ENCODE measurements around the gene AHDC1.
A peak's percentile ranks its signal among the peaks of the same experiment; 100 is the strongest.
"Not testable (repeated sequence)": the region's sequence is repeated elsewhere in the genome, so short reads cannot be mapped to it uniquely, and the experiment has no call there.

AHDC1 gene

DNA sequence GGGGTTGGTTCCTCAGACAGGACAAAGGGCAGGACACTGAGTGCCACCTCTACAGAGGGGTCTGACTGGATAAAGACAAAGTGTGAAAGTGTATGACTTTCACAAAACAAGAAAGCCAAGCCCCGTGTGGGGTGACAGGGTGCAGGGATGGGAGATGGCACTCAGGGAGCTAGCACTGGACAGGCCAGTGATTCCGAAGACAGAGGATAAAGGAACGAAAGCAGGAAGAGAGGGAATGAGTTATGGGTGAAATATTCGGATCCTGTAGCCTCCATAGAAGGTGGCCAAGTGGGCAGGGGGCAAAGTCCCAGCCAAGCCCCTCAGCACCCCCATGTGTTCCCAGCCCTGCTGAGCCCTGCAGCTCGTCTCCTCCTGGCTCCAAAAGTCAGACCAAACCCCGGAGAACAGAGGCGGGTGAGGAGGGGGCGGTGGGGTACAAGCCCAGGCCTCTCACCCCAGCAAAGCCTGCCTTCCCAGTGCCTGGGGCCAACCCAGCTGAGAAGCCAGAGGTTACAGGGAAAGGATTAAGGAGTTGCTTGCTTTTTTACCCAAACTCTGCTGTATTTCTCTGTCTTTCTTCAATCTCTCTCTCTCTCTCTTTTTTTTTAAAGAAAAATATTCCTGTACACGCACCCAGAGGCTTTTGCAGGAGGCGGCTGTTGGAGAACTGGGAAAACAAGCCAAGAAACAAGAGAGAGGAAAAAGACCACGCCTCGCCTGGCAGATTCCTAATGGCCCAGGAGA, 99.9 kb downstream of the AHDC1 start:
- Histone ChIP-seq H3K9me3 (ENCODE audit: control insufficient read depth, insufficient read depth, low read length) (no peaks in the 10 kb centered on the region), H3K36me3 (ENCODE audit: insufficient read depth, low read length) (no peaks in the 10 kb centered on the region), H3K4me1 (ENCODE audit: insufficient read depth, low read length) (peaks cover 10% of the 10 kb centered on the region), H3K9ac (ENCODE audit: low read depth, low read length) (peak overlapping the region; percentile 16; the same call in 1 of the 2 replicates)

DNA sequence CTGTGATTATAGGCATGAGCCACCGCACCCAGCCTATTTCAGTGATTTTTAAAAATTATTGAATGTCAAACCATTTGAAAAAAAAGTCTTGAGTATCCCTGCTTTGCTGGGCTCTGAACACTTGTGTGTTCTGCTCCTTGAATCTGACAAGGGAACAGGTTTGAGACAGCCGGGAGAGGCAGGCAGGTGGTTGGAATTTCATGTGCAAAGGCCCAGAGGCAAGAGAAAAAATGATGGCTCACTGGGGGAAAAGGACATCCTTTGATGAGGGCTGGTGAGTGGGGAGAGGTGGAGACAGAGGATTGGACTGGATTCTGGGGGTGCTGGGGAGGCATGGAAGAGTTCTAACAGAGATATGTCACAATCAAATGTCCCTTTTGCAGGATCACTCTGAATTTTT, 100.9 kb downstream of the AHDC1 start:
- peaks cover 10% of the 10 kb centered on the region for H3K4me1 ChIP-seq (ENCODE audit: insufficient read depth, low read length)
- H3K9me3 ChIP-seq (ENCODE audit: control insufficient read depth, insufficient read depth, low read length) = no peaks in the 10 kb centered on the region
- H3K36me3 ChIP-seq (ENCODE audit: insufficient read depth, low read length) = no peaks in the 10 kb centered on the region
- no peak overlapping the region for H3K9ac ChIP-seq (ENCODE audit: low read depth, low read length)

DNA sequence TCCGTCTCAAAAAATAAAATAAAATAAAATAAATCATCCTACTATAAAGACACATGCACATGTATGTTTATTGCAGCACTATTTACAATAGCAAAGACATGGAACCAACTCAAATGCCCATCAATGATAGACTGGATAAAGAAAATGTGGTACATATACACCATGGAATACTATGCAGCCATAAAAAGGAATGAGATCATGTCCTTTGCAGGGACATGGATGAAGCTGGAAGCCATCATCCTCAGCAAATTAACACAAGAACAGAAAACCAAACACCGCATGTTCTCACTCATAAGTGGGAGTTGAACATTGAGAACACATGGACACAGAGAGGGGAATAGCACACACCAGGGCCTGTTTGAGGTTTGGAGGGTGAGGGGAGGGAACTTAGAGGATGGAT, 102.8 kb downstream of the AHDC1 start:
- not testable (repeated sequence) for H3K9ac ChIP-seq (ENCODE audit: low read depth, low read length); H3K36me3 ChIP-seq (ENCODE audit: insufficient read depth, low read length); H3K9me3 ChIP-seq (ENCODE audit: control insufficient read depth, insufficient read depth, low read length)
- H3K4me1 ChIP-seq (ENCODE audit: insufficient read depth, low read length) = peaks cover 15% of the 10 kb centered on the region

DNA sequence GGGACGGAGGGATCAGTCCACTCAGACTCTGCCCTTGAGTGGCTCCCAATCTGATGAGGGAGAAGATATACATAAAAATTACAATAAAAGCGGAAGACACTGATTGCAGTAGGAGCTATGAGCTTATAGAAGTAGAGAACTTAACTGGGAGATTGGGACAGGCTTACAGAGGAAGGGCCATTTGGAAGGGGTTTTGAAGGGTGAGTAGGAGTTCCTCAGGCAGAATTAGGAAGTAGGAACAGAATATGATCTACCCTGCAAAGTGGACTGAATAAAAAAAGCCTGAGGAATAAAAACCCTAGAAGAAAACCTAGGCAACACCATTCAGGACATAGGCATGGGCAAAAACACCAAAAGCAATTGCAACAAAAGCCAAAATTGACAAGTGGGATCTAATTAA, 104.8 kb downstream of the AHDC1 start:
- no peaks in the 10 kb centered on the region for H3K36me3 ChIP-seq (ENCODE audit: insufficient read depth, low read length)
- no peaks in the 10 kb centered on the region for H3K9me3 ChIP-seq (ENCODE audit: control insufficient read depth, insufficient read depth, low read length)
- peaks cover 10% of the 10 kb centered on the region for H3K4me1 ChIP-seq (ENCODE audit: insufficient read depth, low read length)
- no peak overlapping the region for H3K9ac ChIP-seq (ENCODE audit: low read depth, low read length)

DNA sequence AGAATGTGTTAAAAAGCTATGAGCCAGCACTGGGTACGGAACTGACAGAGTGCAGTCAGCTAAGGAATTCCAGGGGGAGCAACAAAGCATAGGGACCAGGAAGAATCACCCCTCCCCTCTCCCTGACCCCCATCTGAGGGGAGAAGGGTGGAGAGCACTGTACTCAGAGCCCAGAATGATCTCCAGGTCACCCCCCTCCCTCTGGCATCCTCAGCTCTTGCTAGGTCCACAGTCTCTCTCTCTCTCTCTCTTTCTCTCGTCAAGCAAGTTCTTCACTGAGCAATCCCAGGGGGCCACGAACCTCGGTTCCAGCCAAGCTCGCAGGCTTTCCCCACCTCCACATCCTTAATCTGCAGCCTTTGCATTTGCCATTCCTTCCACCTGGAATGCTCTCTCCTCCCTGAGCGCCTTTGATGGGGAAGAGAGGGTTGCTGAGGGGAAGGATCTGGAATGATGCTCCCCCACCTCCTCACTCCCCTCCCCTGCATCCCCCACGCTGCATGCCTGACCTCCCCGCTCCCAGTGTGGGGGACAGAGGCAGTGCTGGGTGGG, 107.3 kb downstream of the AHDC1 start:
- peak overlapping the region; percentile 20; the same call in 1 of the 2 replicates for H3K9ac ChIP-seq (ENCODE audit: low read depth, low read length)
- no peaks in the 10 kb centered on the region for H3K9me3 ChIP-seq (ENCODE audit: control insufficient read depth, insufficient read depth, low read length)
- peaks cover 11% of the 10 kb centered on the region for H3K4me1 ChIP-seq (ENCODE audit: insufficient read depth, low read length)
- H3K36me3 ChIP-seq (ENCODE audit: insufficient read depth, low read length) = no peaks in the 10 kb centered on the region

DNA sequence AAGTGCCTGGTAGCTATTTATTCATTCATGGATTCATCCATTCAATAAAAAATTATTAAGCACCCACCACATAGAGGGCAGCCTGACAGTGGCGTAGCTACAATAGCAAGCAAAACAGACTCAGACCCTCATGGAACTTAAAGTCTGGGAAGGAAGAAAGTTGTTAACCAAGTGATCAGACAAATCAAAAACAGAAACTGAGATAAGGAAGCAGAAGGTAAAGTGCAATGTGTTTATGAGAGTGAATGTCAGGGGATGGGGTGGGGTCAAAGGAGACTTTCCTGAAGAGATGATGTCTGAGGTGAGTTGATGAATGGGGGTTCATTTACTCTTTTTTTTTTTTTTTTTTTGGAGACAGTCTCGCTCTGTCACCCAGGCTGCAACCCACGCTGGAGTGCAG, 111.1 kb downstream of the AHDC1 start:
- H3K9ac ChIP-seq (ENCODE audit: low read depth, low read length) = no peak overlapping the region
- no peaks in the 10 kb centered on the region for H3K9me3 ChIP-seq (ENCODE audit: control insufficient read depth, insufficient read depth, low read length)
- no peaks in the 10 kb centered on the region for H3K36me3 ChIP-seq (ENCODE audit: insufficient read depth, low read length)
- H3K4me1 ChIP-seq (ENCODE audit: insufficient read depth, low read length) = peaks cover 17% of the 10 kb centered on the region

DNA sequence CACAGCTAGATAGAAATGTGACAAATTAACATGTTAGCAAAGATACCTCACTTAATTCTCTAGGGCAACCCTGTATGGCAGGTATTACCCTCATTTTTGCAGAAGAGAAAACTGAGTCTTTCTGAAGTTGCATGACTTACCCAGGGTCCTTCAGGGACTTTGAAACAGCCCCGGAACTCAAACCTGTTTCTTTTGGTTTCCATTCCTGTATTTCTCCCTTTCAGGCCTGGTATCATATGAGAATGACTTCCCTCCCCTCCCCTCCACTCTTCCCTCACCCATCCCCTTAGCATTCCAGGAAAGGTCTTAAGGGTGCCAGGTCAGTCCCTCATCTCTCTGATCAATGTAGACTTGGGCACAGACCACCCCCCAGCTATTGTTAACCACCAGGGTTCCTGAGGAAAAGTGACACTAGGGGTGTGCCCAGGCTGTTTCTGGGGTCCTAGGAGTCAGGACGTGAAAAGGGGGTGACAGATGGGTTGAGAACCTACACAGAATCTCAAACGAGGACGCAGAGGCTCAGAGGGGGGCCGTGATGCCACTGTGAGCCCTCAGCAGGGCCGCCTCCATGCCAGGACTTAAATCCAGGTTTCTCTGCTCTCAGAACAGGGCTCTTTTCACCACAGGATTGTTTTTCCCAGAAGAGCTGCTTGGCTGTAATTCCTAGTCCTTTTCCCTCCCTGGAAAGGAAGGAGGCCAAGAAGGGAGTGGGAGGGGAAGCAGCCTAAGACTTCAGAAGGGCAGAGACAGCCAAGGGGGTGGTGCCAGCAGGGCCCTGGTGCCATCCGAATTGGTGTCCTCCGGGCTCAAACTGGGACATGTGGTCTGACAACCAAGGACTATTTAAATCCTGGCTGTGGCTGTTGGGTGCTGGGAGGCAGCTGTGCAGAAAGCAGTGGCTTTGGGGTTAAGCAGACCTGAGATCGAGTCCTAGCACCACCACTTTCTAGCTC, 111.9 kb downstream of the AHDC1 start:
- Histone ChIP-seq H3K9ac (ENCODE audit: low read depth, low read length) (no peak overlapping the region), H3K9me3 (ENCODE audit: control insufficient read depth, insufficient read depth, low read length) (no peaks in the 10 kb centered on the region), H3K36me3 (ENCODE audit: insufficient read depth, low read length) (no peaks in the 10 kb centered on the region), H3K4me1 (ENCODE audit: insufficient read depth, low read length) (peaks cover 12% of the 10 kb centered on the region)

DNA sequence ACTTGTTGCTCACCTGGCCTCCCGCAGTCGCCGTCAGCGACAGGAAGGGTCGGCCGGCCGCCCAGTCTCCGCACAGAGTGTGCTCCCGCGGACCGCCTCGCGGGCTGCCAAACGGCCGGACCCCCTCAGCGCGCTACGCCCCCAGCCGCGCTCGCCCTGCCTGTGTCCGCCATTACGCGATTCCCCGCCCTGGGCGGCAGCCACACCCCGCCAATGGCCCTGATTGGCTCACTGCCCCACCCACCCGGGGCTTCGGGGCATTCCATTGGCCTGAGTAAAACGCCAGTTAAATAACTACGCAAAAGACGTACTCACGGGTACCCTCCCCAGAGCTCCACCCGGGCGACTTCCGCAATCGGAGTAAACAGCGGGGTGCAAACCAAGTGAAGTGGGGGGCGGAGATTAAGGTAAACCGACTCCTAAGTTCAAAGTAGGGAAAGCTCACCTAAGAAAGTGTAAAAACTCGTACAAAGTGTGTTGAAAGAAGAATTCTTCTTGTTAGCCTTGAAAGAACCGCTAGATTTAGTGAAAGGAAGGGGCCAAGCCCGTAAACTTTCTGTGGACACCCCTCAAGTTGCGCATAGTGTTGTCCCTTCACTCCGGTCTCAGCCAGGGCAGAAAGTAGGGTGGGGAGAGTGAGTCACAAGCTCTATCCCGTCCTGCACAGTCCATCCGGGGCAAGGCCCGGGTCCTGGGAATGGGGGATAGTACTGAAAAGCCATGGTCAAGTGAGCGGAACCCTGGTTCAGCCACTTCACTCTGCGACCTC, 113.8 kb downstream of the AHDC1 start, which contains the start of gene WASF2:
Gene WASF2, minus strand, starts transcription at position 195 of the 769 bp plus-strand sequence. CDS start 61,277 bp downstream, outside the sequence.
- no peaks in the 10 kb centered on the region for H3K9me3 ChIP-seq (ENCODE audit: control insufficient read depth, insufficient read depth, low read length)
- H3K9ac ChIP-seq (ENCODE audit: low read depth, low read length) = peak within 1 kb of the TSS; percentile 79
- no peaks in the 10 kb centered on the region for H3K36me3 ChIP-seq (ENCODE audit: insufficient read depth, low read length)
- H3K4me1 ChIP-seq (ENCODE audit: insufficient read depth, low read length) = peaks cover 12% of the 10 kb centered on the region

DNA sequence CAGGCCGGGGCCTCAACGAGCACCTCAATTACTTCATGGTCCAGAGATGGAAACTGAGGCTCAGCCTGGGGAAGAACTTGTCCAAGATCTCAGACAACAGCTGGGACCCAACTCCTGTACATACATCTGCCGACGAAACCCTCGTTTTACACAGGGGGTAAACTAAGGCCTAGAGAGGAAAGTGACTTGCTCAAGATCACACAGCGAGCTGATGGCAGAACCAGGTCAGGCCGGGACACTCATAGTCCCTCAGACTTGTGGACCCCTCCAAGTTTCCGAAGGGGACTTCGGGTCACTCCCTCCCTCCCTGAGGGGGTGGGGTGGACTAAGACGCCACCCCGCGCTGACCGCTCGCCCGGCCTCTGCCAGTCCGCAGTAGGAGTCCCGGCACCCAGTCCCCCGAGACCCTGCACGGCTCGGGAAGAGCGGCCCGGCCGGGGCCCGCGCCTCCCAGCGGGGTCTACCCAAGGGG, 114.4 kb downstream of the AHDC1 start:
- no peaks in the 10 kb centered on the region for H3K9me3 ChIP-seq (ENCODE audit: control insufficient read depth, insufficient read depth, low read length)
- peak overlapping the region; percentile 79 for H3K9ac ChIP-seq (ENCODE audit: low read depth, low read length)
- peaks cover 12% of the 10 kb centered on the region for H3K4me1 ChIP-seq (ENCODE audit: insufficient read depth, low read length)
- no peaks in the 10 kb centered on the region for H3K36me3 ChIP-seq (ENCODE audit: insufficient read depth, low read length)

DNA sequence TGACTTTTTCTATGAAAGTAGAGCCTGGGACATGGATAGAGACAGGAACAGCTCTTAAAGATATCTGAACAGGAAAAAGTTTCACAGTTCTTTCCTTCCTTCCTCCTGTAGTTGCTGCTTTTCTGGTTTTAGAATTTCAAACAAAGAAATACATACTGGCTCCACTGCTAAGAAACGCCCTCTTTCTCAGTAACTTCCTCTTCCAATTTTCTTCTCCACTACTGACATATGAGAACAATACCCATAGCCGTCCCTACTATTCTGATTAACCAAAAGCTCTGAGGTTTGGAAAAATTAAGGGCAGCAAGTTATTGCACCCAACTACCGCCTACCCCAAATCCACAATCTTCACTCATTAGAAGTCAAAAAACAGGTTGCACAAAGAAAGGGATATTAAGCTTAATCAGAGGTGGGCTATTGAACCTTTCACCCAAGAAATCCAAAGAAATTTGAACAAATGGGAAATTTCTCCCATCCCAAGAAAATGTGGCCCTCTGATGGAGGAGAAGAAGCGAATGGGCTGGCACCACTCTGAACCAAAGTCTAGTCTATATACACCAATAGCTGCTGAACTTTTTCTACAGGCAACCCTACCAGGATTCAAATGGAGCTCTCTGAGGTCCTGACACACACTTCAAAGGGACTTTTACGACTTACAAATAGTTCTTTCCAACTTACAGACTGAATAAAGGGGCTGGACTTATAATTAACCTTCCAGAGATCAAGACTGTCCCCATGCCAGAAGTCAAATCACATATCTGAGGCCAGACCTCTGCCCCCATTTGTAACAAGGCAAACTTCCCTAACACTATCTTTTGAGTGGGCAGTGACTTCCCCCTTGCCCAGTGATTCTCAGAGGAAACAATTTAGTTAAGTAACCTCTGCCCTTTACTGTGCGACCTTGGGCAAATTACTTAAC, 115.7 kb downstream of the AHDC1 start:
- Histone ChIP-seq H3K9ac (ENCODE audit: low read depth, low read length) (peak overlapping the region; percentile 79; the same call in 1 of the 2 replicates), H3K36me3 (ENCODE audit: insufficient read depth, low read length) (no peaks in the 10 kb centered on the region), H3K9me3 (ENCODE audit: control insufficient read depth, insufficient read depth, low read length) (no peaks in the 10 kb centered on the region), H3K4me1 (ENCODE audit: insufficient read depth, low read length) (peaks cover 12% of the 10 kb centered on the region)

DNA sequence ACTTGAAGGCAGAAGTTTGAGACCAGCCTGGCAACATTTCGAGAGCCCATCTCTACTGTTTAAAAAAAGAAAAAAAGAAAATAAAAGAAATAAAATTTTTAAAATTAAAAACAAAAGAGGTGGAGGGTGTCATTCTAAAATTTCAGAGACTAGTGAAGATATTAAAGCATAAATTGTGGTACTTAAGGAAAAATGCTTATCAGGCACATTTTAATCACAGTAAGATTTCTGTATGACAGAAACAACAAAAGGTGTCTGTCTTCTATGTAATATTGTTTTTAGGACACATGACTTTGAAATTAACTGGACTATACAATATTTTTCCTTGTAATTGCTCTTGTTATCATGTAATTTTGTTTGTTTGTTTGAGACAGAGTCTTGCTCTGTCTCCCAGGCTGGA, 118.6 kb downstream of the AHDC1 start:
- Histone ChIP-seq H3K36me3 (ENCODE audit: insufficient read depth, low read length) (no peaks in the 10 kb centered on the region), H3K4me1 (ENCODE audit: insufficient read depth, low read length) (peaks cover 13% of the 10 kb centered on the region; the same call in 1 of the 2 replicates), H3K9me3 (ENCODE audit: control insufficient read depth, insufficient read depth, low read length) (no peaks in the 10 kb centered on the region), H3K9ac (ENCODE audit: low read depth, low read length) (no peak overlapping the region)

Measured in ES-I3 (cell line).